Endothelial cell of umbilical vein (primary cell): ENCODE measurements around the gene FRZB. TPM values are rescaled to one million over a fixed set of nuclear protein-coding genes. Genes with fewer than 3 reads are reported as not detected.

Experiments
- BruUV-seq: library from RNA; stranded (reverse); fragments of 400-500 nt; replicated peaks from 2 replicates; lab custom pipeline; 2021; lab: Mats Ljungman, UMichigan
- CTCF ChIA-PET: fragments of 300-600, 350-600 bp; sonication (Branson Sonifier 250); formaldehyde crosslinking; loops from one replicate; lab custom pipeline; 2021; ENCODE audit warnings: antibody characterized with exemption, inconsistent platforms; lab: Charles Lee
- POLR2A ChIA-PET: fragments of 300-600, 350-600 bp; sonication (Branson Sonifier 250); formaldehyde crosslinking; loops from one replicate; lab custom pipeline; 2021; ENCODE audit warnings: antibody characterized with exemption, inconsistent platforms; lab: Charles Lee
- DNase-seq: peaks from one replicate; pipeline ENCODE4 v3.0.0-alpha.2; 2011; ENCODE audit warnings: low read depth, low spot score
- FAIRE-seq: peaks from 2 replicates; lab custom pipeline; 2011; peaks lifted over from hg19 to GRCh38; lab: Jason Lieb, UNC
- H2AFZ ChIP-seq: 2 replicates; pipeline ENCODE4 v1.6.0; 2012; ENCODE audit warnings: low read depth, low read length, control low read depth, inconsistent platforms
- H3K27ac ChIP-seq: 2 replicates; pipeline ENCODE4 v1.5.1; 2011; ENCODE audit warnings: low read depth, mild to moderate bottlenecking, control low read depth, low read length, moderate library complexity; ENCODE audit not compliant: insufficient read depth
- H3K27me3 ChIP-seq, 2 experiments: 2 replicates each; pipeline versions ENCODE4 v1.6.0 to v1.6.1; 2011; ENCODE audit warnings: low read length in 2 of 2, mixed read lengths in 1 of 2; ENCODE audit not compliant: control insufficient read depth in 2 of 2, insufficient read depth in 2 of 2
- H3K36me3 ChIP-seq, 2 experiments: 2 replicates in 1 of 2; 3 replicates in 1 of 2; pipeline ENCODE4 v1.5.1; 2011; ENCODE audit warnings: low read length in 2 of 2, mild to moderate bottlenecking in 1 of 2, moderate library complexity in 1 of 2; ENCODE audit not compliant: control insufficient read depth in 2 of 2, insufficient read depth in 2 of 2; ENCODE audit errors: extremely low read depth in 1 of 2
- H3K4me1 ChIP-seq: 3 replicates; pipeline ENCODE4 v1.5.1; 2011; ENCODE audit warnings: mild to moderate bottlenecking, low read length; ENCODE audit not compliant: control insufficient read depth, insufficient read depth; ENCODE audit errors: extremely low read depth
- H3K4me2 ChIP-seq: 2 replicates; pipeline ENCODE4 v1.6.1; 2011; ENCODE audit warnings: low read length, control low read depth, mixed read lengths; ENCODE audit not compliant: insufficient read depth
- H3K4me3 ChIP-seq, 3 experiments: fragments of 200-600 bp in 1 of 3; sonication (generic), shearing (Covaris generic) in 1 of 3; replicated peaks in 1 of 3; 2 replicates each; pipeline ENCODE4 v1.5.1; 2011 to 2016; ENCODE audit warnings: control low read depth in 3 of 3, low read length in 3 of 3, mild to moderate bottlenecking in 2 of 3, inconsistent platforms in 1 of 3, low read depth in 1 of 3, moderate library complexity in 1 of 3; ENCODE audit not compliant: insufficient read depth in 1 of 3
- H3K79me2 ChIP-seq: 2 replicates; pipeline ENCODE4 v1.6.0; 2012; ENCODE audit warnings: low read length, inconsistent platforms; ENCODE audit not compliant: control insufficient read depth, insufficient read depth
- H3K9ac ChIP-seq: replicated peaks from 2 replicates; pipeline ENCODE3; 2011; ENCODE audit warnings: low read length, control low read depth; ENCODE audit not compliant: insufficient read depth; ENCODE audit errors: extremely low read depth
- H3K9me1 ChIP-seq: replicated peaks from 3 replicates; pipeline ENCODE4 v1.6.0; 2011; ENCODE audit warnings: mild to moderate bottlenecking, low read length; ENCODE audit not compliant: control insufficient read depth, insufficient read depth; ENCODE audit errors: extremely low read depth
- H3K9me3 ChIP-seq: replicated peaks from 2 replicates; pipeline ENCODE4 v1.5.1; 2012; ENCODE audit warnings: low read length, inconsistent platforms; ENCODE audit not compliant: control insufficient read depth, insufficient read depth
- H4K20me1 ChIP-seq: replicated peaks from 2 replicates; pipeline ENCODE3; 2011; ENCODE audit warnings: mild to moderate bottlenecking, low read length; ENCODE audit not compliant: control insufficient read depth, insufficient read depth; ENCODE audit errors: extremely low read depth
- CTCF ChIP-seq, 2 donors: IDR thresholded peaks; 1 replicate in 1 of 2; 2 replicates in 1 of 2; pipeline ENCODE4 v1.5.1; 2011; ENCODE audit warnings: low read length in 2 of 2, mild to moderate bottlenecking in 2 of 2, moderate library complexity in 2 of 2, control low read depth in 1 of 2, inconsistent platforms in 1 of 2, low read depth in 1 of 2; ENCODE audit not compliant: insufficient read depth in 1 of 2; ENCODE audit errors: extremely low read depth in 1 of 2
- EZH2 ChIP-seq: IDR thresholded peaks from 2 replicates; pipeline ENCODE4 v1.6.1; 2012; ENCODE audit warnings: borderline replicate concordance, low read depth, mild to moderate bottlenecking, moderate library complexity, low read length, inconsistent platforms; ENCODE audit not compliant: severe bottlenecking
- FOS ChIP-seq: IDR thresholded peaks from 2 replicates; pipeline ENCODE4 v1.6.1; 2011; ENCODE audit warnings: mild to moderate bottlenecking, low read length, moderate library complexity, borderline replicate concordance; ENCODE audit not compliant: insufficient read depth
- GATA2 ChIP-seq: IDR thresholded peaks from 2 replicates; pipeline ENCODE4 v1.7.0; 2011; ENCODE audit warnings: low read depth, mild to moderate bottlenecking, moderate library complexity, mixed read lengths, low read length; ENCODE audit not compliant: insufficient read length, insufficient read depth
- JUN ChIP-seq: IDR thresholded peaks from 2 replicates; pipeline ENCODE4 v1.6.1; 2011; ENCODE audit warnings: borderline replicate concordance, low read depth; ENCODE audit not compliant: insufficient read length, insufficient read depth
- MYC ChIP-seq: IDR thresholded peaks from one replicate; pipeline ENCODE4 v1.6.1; 2011; ENCODE audit warnings: mild to moderate bottlenecking, low read depth, low read length
- POLR2AphosphoS5 ChIP-seq: IDR thresholded peaks from 2 replicates; pipeline ENCODE4 v1.6.1; 2012; ENCODE audit warnings: low read depth, mild to moderate bottlenecking, control low read depth, low read length, moderate library complexity; ENCODE audit not compliant: insufficient read depth
- dilution Hi-C: fragments of 300-500 bp; cut with MboI; formaldehyde crosslinking; loops from one replicate; pipeline ENCODE4 v1.15.0; 2019; ENCODE audit warnings: low sequenced_read_pairs; ENCODE audit not compliant: extremely low pct_ligation_motif_present
- intact Hi-C: fragments of 100-400 bp; cut with micrococcal nuclease; formaldehyde crosslinking; loops from one replicate; pipeline ENCODE4 v1.10.0; 2022
- polyA plus RNA-seq, 4 experiments: library from polyadenylated mRNA; depleted of rRNA in 3 of 4; stranded (reverse) in 3 of 4; unstranded in 1 of 4; fragments of >200 nt; gene quantifications; 2 replicates each; pipeline versions ENCODE4 v1.2.1 to v1.2.3, GENCODE V29; 2011 to 2012; ENCODE audit warnings: missing spikeins in 1 of 4
- total RNA-seq: library from RNA; stranded (reverse); gene quantifications from 2 replicates; pipeline ENCODE4 v1.2.3, GENCODE V29; 2021
- TF ChIP-seq, protein P1 (sequence below): IDR thresholded peaks from 2 replicates; pipeline ENCODE4 v1.6.1; 2011; ENCODE audit not compliant: insufficient read depth, insufficient read length

The FRZB gene
- total and polyA plus RNA-seq, 2 donors (not counting 3 experiments of a cell fraction or from before 2014, with no cell fraction given) = 0.04 TPM; not detected in 1

- BruUV-seq = no TSS peak
- Histone ChIP-seq H4K20me1 (no peaks in the 10 kb centered on the region), H3K79me2 (no peaks in the 10 kb centered on the region), H3K9me1 (no peaks in the 10 kb centered on the region), H3K9me3 (no peaks in the 10 kb centered on the region), H3K4me2 (no peak overlapping the region), H3K4me3 (no peak overlapping the region), H3K36me3 (no peaks in the 10 kb centered on the region), H3K27ac (no peak overlapping the region), H3K9ac (no peak overlapping the region), H2AFZ (no peak overlapping the region), H3K27me3 (peaks cover 15 to 24% of the 10 kb centered on the region in 2 experiments), H3K4me1 (no peaks in the 10 kb centered on the region)
- intact Hi-C loops (no loop called here), dilution Hi-C loops (no loop called here)
- ChIA-PET CTCF (interaction anchor here (0.9 to 1.2 kb wide), 5 partner anchors 9 to 173 kb away, joined by 3 read pairs; no protein-coding TSS in a partner anchor), POLR2A (no interaction called here)
- no peak for FAIRE-seq
- no peak for DNase-seq
- TF ChIP-seq FOS = no peak
- TF ChIP-seq, protein P1, sequence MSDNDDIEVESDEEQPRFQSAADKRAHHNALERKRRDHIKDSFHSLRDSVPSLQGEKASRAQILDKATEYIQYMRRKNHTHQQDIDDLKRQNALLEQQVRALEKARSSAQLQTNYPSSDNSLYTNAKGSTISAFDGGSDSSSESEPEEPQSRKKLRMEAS = no peak
- TF ChIP-seq CTCF (IDR thresholded peaks at IDR 0.05; ENCODE audit: extremely low read depth in 1 of 2, insufficient read depth in 1 of 2, low read depth in 1 of 2, low read length in 2 of 2) = no peak
- TF ChIP-seq EZH2 = no peak
- no peak for TF ChIP-seq POLR2AphosphoS5
- no peak for TF ChIP-seq GATA2
- TF ChIP-seq MYC = no peak
- TF ChIP-seq JUN = no peak
Observed at GRCh38 chr2:182807319-182807718, 59.1 kb downstream of the FRZB start.
